Gastrocnemius medialis (tissue), 4 donors: ENCODE results near the gene SCN5A.

Experiments used
- POLR2A ChIP-seq, 2 donors: fragments of 450-650 bp; IDR thresholded peaks; one replicate each; pipeline ENCODE4 v1.6.1; 2017; ENCODE audit warnings: antibody characterized with exemption in 2 of 2, mild to moderate bottlenecking in 2 of 2, moderate library complexity in 2 of 2
- TF ChIP-seq, protein P1 (sequence below), 5 experiments: fragments of 450-650 bp in 3 of 5; fragments of 200-600 bp in 2 of 5; sonication (generic) in 2 of 5; IDR thresholded peaks in 4 of 5; conservative IDR thresholded peaks in 1 of 5; 1 replicate in 4 of 5; 2 replicates in 1 of 5; pipeline ENCODE4 v1.5.1; 2016 to 2019; ENCODE audit warnings: antibody characterized with exemption in 5 of 5, mild to moderate bottlenecking in 3 of 5, moderate library complexity in 3 of 5

DNA sequence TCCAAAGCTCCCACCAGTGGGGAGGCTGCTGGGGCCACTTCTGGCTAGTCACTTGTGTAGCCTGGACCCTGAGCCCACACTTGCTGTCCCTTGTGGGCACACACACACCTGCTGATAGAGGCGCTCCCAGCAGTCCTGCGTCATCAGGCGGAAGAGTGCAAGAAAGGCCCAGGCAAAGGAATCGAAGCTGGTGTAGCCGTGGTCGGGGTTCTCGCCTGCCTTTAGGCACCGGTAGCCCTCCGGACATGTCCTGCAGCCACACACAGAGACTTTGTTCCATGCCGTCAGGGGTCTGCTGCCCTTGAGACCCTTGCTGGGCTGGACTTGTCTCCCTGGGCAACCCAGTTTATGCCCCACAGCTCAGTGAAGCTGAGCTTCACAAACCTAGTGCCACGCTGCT is 42.9 kb downstream of the SCN5A start:
- TF ChIP-seq, protein P1, sequence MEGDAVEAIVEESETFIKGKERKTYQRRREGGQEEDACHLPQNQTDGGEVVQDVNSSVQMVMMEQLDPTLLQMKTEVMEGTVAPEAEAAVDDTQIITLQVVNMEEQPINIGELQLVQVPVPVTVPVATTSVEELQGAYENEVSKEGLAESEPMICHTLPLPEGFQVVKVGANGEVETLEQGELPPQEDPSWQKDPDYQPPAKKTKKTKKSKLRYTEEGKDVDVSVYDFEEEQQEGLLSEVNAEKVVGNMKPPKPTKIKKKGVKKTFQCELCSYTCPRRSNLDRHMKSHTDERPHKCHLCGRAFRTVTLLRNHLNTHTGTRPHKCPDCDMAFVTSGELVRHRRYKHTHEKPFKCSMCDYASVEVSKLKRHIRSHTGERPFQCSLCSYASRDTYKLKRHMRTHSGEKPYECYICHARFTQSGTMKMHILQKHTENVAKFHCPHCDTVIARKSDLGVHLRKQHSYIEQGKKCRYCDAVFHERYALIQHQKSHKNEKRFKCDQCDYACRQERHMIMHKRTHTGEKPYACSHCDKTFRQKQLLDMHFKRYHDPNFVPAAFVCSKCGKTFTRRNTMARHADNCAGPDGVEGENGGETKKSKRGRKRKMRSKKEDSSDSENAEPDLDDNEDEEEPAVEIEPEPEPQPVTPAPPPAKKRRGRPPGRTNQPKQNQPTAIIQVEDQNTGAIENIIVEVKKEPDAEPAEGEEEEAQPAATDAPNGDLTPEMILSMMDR (IDR thresholded peaks at IDR 0.05 in 4 of 5, conservative IDR thresholded peaks at IDR 0.05 in 1 of 5): no peak
- no peak for TF ChIP-seq POLR2A (IDR thresholded peaks at IDR 0.05)
